Suprapubic skin (tissue), 4 donors: ENCODE results near the gene RPS21. TPM values are rescaled to one million over a fixed set of nuclear protein-coding genes. Genes with fewer than 3 reads are reported as not detected.

Experiments used
- DNase-seq, 2 donors: peaks; one replicate each; pipeline ENCODE4 v3.0.0-alpha.2; 2019; ENCODE audit warnings: low spot score in 2 of 2
- H3K27ac ChIP-seq: fragments of 200-600 bp; sonication (generic); one replicate; pipeline ENCODE4 v1.5.1; 2019
- H3K27me3 ChIP-seq: fragments of 200-600 bp; sonication (generic); one replicate; pipeline ENCODE4 v1.5.1; 2019
- H3K36me3 ChIP-seq: fragments of 200-600 bp; sonication (generic); one replicate; pipeline ENCODE4 v1.5.1; 2019
- H3K4me1 ChIP-seq: fragments of 200-600 bp; sonication (generic); one replicate; pipeline ENCODE4 v1.5.1; 2019
- H3K4me3 ChIP-seq: fragments of 200-600 bp; sonication (generic); one replicate; pipeline ENCODE4 v1.5.1; 2019; ENCODE audit warnings: mild to moderate bottlenecking
- H3K9me3 ChIP-seq: fragments of 200-600 bp; sonication (generic); one replicate; pipeline ENCODE4 v1.5.1; 2019
- EP300 ChIP-seq: sonication (generic); formaldehyde crosslinking; IDR thresholded peaks from one replicate; pipeline ENCODE4 v1.6.1; 2017; ENCODE audit warnings: antibody characterized with exemption
- POLR2A ChIP-seq, 2 donors: fragments of 450-650 bp; IDR thresholded peaks; one replicate each; pipeline ENCODE4 v1.6.1; 2017; ENCODE audit warnings: antibody characterized with exemption in 2 of 2, mild to moderate bottlenecking in 2 of 2, moderate library complexity in 2 of 2
- POLR2AphosphoS5 ChIP-seq, 3 donors: sonication (generic); formaldehyde crosslinking; IDR thresholded peaks; one replicate each; pipeline ENCODE4 v1.6.1; 2017; ENCODE audit warnings: antibody characterized with exemption in 3 of 3
- WGBS: methylation state at CpG from one replicate; pipeline ENCODE4 v1.1.5; 2018; 5-methylcytosine and 5-hydroxymethylcytosine counted together
- total RNA-seq, 4 donors: library from RNA; depleted of rRNA; stranded (reverse); fragments of >200 nt; gene quantifications; one replicate each; pipeline ENCODE4 v1.1.0, GENCODE V29; 2016
- TF ChIP-seq, protein P1 (sequence below), 2 donors: fragments of 200-600 bp in 1 of 2; fragments of 450-650 bp in 1 of 2; sonication (generic) in 1 of 2; IDR thresholded peaks; one replicate each; pipeline ENCODE4 v1.5.1; 2016 to 2019; ENCODE audit warnings: antibody characterized with exemption in 2 of 2, mild to moderate bottlenecking in 1 of 2, moderate library complexity in 1 of 2

RPS21 gene
- total RNA-seq, 4 donors from 2014 or later = 1,604 to 3,217 (median 2,363) TPM

GRCh38 chr20:62418709-62419487 lies 32.0 kb downstream of the RPS21 start:
- no peak overlapping the region for H3K27ac ChIP-seq
- TF ChIP-seq EP300 = no peak
- TF ChIP-seq, protein P1, sequence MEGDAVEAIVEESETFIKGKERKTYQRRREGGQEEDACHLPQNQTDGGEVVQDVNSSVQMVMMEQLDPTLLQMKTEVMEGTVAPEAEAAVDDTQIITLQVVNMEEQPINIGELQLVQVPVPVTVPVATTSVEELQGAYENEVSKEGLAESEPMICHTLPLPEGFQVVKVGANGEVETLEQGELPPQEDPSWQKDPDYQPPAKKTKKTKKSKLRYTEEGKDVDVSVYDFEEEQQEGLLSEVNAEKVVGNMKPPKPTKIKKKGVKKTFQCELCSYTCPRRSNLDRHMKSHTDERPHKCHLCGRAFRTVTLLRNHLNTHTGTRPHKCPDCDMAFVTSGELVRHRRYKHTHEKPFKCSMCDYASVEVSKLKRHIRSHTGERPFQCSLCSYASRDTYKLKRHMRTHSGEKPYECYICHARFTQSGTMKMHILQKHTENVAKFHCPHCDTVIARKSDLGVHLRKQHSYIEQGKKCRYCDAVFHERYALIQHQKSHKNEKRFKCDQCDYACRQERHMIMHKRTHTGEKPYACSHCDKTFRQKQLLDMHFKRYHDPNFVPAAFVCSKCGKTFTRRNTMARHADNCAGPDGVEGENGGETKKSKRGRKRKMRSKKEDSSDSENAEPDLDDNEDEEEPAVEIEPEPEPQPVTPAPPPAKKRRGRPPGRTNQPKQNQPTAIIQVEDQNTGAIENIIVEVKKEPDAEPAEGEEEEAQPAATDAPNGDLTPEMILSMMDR (IDR thresholded peaks at IDR 0.05) = no peak
- no peak for TF ChIP-seq POLR2AphosphoS5 (IDR thresholded peaks at IDR 0.05)
- TF ChIP-seq POLR2A (IDR thresholded peaks at IDR 0.05) = no peak
- H3K27me3 ChIP-seq = peaks cover 34% of the 10 kb centered on the region
- DNase-seq = no peak
- WGBS = 68% methylated on average over 18 of the region's 19 CpGs
- peaks cover 3% of the 10 kb centered on the region for H3K4me1 ChIP-seq
- H3K36me3 ChIP-seq = no peaks in the 10 kb centered on the region
- no peak overlapping the region for H3K4me3 ChIP-seq
- H3K9me3 ChIP-seq = no peaks in the 10 kb centered on the region

DNA sequence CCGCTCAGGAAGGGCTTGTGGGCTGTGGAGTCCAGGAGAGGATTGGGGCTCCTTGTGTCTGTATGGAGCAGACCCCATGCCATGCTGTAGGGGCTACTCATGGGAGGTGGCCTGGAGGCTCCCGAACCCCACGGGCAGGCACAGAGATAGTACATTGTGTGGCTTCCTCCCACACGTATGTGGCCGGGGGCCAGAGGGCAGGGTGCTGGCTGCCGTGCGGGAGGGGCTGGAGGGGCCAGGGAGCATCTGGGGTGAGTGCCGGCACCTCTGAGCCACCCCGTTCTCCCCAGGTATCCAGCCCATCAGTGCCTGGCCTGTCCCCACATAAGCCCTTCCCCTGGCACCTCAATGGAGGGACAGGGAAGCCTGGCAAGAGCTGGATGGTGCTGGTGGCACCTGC lies 32.9 kb downstream of the RPS21 start:
- no peaks in the 10 kb centered on the region for H3K36me3 ChIP-seq
- 82% methylated on average over 3 of the region's 9 CpGs for WGBS
- no peak overlapping the region for H3K27ac ChIP-seq
- peaks cover 7% of the 10 kb centered on the region for H3K4me1 ChIP-seq
- no peaks in the 10 kb centered on the region for H3K9me3 ChIP-seq
- no peak overlapping the region for H3K4me3 ChIP-seq
- H3K27me3 ChIP-seq = peaks cover 43% of the 10 kb centered on the region
- DNase-seq = no peak
- TF ChIP-seq POLR2A (IDR thresholded peaks at IDR 0.05) (no peak), EP300 (no peak), POLR2AphosphoS5 (IDR thresholded peaks at IDR 0.05) (no peak)
- TF ChIP-seq, protein P1 (IDR thresholded peaks at IDR 0.05) = no peak

DNA sequence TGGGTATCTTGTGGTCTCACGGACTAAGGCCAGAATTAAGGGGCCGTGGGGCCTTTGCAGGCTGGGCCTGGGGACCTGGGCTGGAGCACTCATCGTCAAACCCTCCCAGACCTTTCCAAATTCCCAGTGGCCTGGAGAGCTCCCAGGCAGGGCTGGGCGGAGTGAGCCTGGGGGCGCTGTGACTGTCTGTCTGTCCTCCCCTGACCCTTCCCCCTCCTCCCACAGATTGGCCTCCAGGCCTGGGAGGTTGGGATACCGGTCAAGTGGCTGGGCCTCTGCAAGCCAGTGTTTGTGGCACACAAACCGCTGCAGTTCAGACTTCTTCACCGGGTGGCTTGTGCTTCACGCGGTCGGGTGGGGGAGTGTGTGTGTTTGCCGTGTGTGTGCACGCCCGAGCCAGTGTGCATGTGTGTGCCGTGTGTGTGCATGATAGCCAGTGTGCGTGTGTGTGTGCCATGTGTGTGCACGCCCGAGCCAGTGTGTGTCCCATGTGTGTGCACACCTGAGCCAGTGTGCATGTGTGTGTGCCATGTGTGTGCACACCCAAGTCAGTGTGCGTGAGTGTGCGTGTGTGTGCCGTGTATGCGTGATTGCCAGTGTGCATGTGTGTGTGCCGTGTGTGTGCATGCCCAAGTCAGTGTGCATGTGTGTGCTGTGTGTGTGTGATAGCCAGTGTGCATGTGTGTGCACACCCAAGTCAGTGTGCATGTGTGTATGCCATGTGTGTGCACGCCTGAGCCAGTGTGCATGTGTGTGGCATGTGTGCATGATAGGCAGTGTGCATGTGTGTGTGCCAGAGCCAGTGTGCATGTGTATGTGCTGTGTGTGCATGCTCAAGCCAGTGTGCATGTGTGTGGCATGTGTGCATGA lies 34.2 kb downstream of the RPS21 start:
- H3K4me1 ChIP-seq = peaks cover 7% of the 10 kb centered on the region
- 95% methylated on average over 8 of the region's 24 CpGs for WGBS
- no peak for DNase-seq
- H3K36me3 ChIP-seq = no peaks in the 10 kb centered on the region
- H3K27me3 ChIP-seq = peaks cover 45% of the 10 kb centered on the region
- no peaks in the 10 kb centered on the region for H3K9me3 ChIP-seq
- H3K27ac ChIP-seq = no peak overlapping the region
- TF ChIP-seq EP300 (no peak), POLR2AphosphoS5 (IDR thresholded peaks at IDR 0.05) (no peak), POLR2A (IDR thresholded peaks at IDR 0.05) (no peak)
- TF ChIP-seq, protein P1 (IDR thresholded peaks at IDR 0.05) = no peak
- no peak overlapping the region for H3K4me3 ChIP-seq

DNA sequence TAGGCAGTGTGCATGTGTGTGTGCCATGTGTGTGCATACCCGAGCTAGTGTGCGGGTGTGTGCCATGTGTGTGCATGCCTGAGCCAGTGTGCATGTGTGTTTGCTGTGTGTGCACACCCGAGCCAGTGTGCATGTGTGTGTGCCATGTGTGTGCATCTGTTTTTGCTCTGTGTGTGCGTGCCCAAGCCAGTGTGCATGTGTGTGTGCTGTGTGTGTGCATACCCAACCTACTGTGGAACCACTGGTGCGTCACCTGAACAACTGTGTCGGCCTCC lies 34.8 kb downstream of the RPS21 start:
- Histone ChIP-seq H3K9me3 (no peaks in the 10 kb centered on the region), H3K4me1 (peaks cover 10% of the 10 kb centered on the region), H3K4me3 (no peak overlapping the region), H3K27me3 (peaks cover 39% of the 10 kb centered on the region), H3K36me3 (no peaks in the 10 kb centered on the region), H3K27ac (no peak overlapping the region)
- no peak for DNase-seq
- TF ChIP-seq, protein P1 (IDR thresholded peaks at IDR 0.05) = no peak
- no peak for TF ChIP-seq POLR2AphosphoS5 (IDR thresholded peaks at IDR 0.05)
- no peak for TF ChIP-seq EP300
- TF ChIP-seq POLR2A (IDR thresholded peaks at IDR 0.05) = no peak
- 81% methylated on average over 6 of the region's 6 CpGs for WGBS
